Brain microvascular endothelial cell (primary cell): ENCODE data around the gene TMEM52B.
"Not testable (repeated sequence)": the region's sequence is repeated elsewhere in the genome, so short reads cannot be mapped to it uniquely, and the experiment has no call there.

Experiments used
- DNase-seq: peaks from one replicate; pipeline ENCODE4 v3.0.0-alpha.2; 2020
- H3K27ac ChIP-seq: fragments of 250-450 bp; sonication (Bioruptor Pico); 2 replicates; pipeline ENCODE4 v1.5.1; 2020; ENCODE audit warnings: mild to moderate bottlenecking, moderate library complexity
- H3K27me3 ChIP-seq: fragments of 250-450 bp; sonication (Bioruptor Pico); replicated peaks from 2 replicates; pipeline ENCODE4 v1.5.1; 2020; ENCODE audit warnings: mild to moderate bottlenecking
- H3K36me3 ChIP-seq: fragments of 250-450 bp; sonication (Bioruptor Pico); replicated peaks from 2 replicates; pipeline ENCODE4 v1.5.1; 2020; ENCODE audit warnings: mild to moderate bottlenecking
- H3K4me3 ChIP-seq: 2 replicates; pipeline ENCODE4 v1.5.1; 2011; ENCODE audit warnings: low read depth, mild to moderate bottlenecking, control low read depth, low read length, moderate library complexity
- in situ Hi-C: cut with HindIII; loops from 2 replicates; pipeline ENCODE4 v1.10.0; 2017; ENCODE audit warnings: low sequenced_read_pairs, low pct_ligation_motif_present
- TF ChIP-seq, protein P1 (sequence below): IDR thresholded peaks from 2 replicates; pipeline ENCODE4 v1.5.1; 2011; ENCODE audit warnings: low read depth, mild to moderate bottlenecking, moderate library complexity, low read length, control low read depth, inconsistent platforms; ENCODE audit errors: missing control alignments

Gene TMEM52B

DNA sequence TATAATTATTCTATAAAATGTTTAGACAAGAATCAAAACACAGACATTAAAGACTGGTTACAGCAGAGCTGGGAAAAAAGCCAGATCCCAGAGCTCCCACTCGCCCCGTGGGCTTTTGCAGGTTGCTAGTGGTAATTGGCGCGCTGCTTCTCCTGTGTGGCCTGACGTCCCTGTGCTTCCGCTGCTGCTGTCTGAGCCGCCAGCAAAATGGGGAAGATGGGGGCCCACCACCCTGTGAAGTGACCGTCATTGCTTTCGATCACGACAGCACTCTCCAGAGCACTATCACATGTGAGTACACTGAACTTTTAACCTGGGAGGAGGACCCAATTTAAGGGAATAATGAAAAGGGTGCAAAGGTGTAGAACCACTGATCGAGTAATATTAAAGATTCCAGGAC, 7.5 kb downstream of the TMEM52B start:
- Histone ChIP-seq H3K27me3 (no peaks in the 10 kb centered on the region), H3K36me3 (no peaks in the 10 kb centered on the region), H3K27ac (no peak overlapping the region), H3K4me3 (no peak overlapping the region)
- TF ChIP-seq, protein P1, sequence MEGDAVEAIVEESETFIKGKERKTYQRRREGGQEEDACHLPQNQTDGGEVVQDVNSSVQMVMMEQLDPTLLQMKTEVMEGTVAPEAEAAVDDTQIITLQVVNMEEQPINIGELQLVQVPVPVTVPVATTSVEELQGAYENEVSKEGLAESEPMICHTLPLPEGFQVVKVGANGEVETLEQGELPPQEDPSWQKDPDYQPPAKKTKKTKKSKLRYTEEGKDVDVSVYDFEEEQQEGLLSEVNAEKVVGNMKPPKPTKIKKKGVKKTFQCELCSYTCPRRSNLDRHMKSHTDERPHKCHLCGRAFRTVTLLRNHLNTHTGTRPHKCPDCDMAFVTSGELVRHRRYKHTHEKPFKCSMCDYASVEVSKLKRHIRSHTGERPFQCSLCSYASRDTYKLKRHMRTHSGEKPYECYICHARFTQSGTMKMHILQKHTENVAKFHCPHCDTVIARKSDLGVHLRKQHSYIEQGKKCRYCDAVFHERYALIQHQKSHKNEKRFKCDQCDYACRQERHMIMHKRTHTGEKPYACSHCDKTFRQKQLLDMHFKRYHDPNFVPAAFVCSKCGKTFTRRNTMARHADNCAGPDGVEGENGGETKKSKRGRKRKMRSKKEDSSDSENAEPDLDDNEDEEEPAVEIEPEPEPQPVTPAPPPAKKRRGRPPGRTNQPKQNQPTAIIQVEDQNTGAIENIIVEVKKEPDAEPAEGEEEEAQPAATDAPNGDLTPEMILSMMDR: no peak
- DNase-seq: no peak
- in situ Hi-C loops: no loop called here

DNA sequence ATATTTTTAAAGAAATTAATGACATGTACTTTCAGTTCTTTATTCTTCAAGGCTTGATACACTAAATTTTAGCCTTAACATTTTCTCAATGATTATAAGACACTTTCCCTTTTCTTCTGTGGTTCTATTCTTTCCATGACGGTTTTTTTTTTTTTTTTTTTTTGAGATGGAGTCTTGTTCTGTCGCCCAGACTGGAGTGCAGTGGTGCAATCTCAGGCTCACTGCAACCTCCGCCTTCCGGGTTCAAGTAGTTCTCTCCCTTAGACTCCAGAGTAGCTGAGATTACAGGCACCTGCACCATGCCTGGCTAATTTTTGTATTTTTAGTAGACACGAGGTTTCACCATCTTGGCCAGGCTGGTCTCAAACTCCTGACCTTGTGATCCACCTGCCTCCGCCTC, 8.1 kb downstream of the TMEM52B start:
- in situ Hi-C loops: not testable (repeated sequence)

DNA sequence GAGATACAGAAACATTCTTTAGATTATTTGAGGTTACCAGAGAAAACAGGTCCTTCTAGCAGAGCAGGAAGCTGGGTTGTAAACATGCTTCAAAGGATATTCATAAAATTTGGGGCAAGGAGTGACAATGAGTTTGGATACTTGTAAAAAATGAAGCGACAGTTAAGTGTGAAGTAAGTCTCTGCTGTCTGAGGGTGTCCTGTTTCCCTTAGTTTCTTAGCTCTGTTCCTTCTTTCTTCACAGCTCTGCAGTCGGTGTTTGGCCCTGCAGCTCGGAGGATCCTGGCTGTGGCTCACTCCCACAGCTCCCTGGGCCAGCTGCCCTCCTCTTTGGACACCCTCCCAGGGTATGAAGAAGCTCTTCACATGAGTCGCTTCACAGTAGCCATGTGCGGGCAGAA, 10.8 kb downstream of the TMEM52B start:
- no peak for DNase-seq
- H3K4me3 ChIP-seq: no peak overlapping the region
- in situ Hi-C loops: no loop called here
- TF ChIP-seq, protein P1: no peak
- H3K27ac ChIP-seq: no peak overlapping the region
- H3K36me3 ChIP-seq: no peaks in the 10 kb centered on the region
- H3K27me3 ChIP-seq: no peaks in the 10 kb centered on the region

More for the DNA sequence above, 8.1 kb downstream of the TMEM52B start:
- not testable (repeated sequence) for DNase-seq, H3K27me3 ChIP-seq, H3K27ac ChIP-seq, H3K4me3 ChIP-seq, H3K36me3 ChIP-seq

DNA sequence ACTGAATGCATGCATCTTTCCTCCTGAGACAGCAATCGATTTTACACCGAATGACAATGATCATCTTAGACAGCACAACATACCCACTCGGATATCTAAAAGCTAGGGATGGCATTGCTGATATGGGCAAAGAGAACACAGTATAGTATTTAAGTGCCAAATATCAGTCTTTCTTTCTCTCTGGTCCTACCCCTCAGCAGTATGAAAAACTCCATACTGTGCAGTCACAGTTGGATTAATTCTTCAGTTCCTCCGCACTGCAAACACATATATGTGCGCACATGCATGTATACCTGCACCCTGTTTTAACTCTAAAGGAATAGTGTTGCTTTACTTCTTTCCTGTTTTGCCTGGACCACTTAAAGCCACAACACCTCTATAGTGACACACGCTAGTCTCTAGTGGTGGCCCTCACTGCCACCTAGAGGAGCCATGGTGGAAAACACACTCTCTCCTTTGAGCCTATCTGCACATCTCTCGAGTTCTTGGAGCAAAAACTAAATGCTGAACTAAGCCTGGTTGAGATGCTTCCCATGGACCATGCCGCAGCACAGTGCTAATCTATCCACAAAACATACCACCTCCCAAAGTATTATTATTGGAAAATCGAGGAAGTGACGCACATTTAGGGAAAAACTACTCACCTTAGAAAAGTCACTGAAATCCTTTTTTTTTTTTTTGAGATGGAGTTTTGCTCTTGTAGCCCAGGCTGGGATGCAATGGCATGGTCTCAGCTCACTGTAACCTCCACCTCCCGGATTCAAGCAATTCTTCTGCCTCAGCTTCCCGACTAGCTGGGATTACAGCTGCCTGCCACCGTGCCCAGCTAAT, 11.9 kb downstream of the TMEM52B start:
- DNase-seq: peak; percentile 70
- no peak overlapping the region for H3K4me3 ChIP-seq
- no peaks in the 10 kb centered on the region for H3K36me3 ChIP-seq
- TF ChIP-seq, protein P1: peak; percentile 91
- no peak overlapping the region for H3K27ac ChIP-seq
- in situ Hi-C loops: no loop called here
- H3K27me3 ChIP-seq: no peaks in the 10 kb centered on the region

DNA sequence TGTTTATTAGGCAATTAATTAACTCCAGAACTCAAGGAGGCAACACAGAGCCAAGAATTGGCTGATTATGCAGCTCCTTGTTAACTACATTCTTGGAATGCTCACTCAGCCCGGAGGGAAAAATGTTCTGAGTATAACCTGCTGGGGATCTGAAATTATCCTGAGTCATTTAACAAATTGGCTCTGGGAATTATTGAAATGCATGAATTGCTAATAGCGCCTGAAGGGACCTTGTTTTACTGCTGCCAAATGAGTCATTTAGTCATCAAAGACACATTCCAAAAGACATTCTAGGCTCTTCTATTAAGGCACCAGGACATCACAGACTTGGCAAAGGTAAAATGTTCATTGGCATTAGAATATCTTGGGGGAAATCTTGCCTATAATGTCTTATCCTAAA, 13.0 kb downstream of the TMEM52B start:
- H3K27ac ChIP-seq: no peak overlapping the region

DNA sequence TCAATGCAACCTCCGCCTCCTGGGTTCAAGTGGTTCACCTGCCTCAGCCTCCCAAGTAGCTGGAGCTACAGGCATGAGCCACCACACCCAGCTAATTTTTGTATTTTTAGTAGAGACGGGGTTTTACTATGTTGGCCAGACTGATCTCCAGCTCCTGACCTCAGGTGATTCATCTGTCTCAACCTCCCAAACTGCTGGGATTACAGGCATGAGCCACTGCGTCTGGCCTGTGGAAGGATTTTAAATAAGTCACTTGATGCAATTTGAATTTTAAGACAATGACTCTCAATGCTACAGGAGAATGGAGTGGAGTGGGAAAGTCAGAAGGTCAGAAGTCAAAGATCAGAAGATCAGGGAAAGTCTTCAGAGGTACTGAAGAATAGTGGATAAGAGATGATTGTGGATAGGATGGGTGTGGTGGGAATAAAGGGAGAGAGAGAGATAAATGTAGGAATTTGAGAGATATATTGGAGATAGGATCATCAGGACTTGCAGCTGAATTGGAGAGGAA, 15.4 kb downstream of the TMEM52B start:
- in situ Hi-C loops: no loop called here

More for the DNA sequence above, 13.0 kb downstream of the TMEM52B start:
- Histone ChIP-seq H3K27me3 (no peaks in the 10 kb centered on the region), H3K4me3 (no peak overlapping the region), H3K36me3 (no peaks in the 10 kb centered on the region)
- no peak for DNase-seq
- TF ChIP-seq, protein P1: no peak
- in situ Hi-C loops: no loop called here

More for the DNA sequence above, 15.4 kb downstream of the TMEM52B start:
- Histone ChIP-seq H3K27ac (no peak overlapping the region), H3K27me3 (no peaks in the 10 kb centered on the region), H3K4me3 (no peak overlapping the region), H3K36me3 (no peaks in the 10 kb centered on the region)
- no peak for DNase-seq
- TF ChIP-seq, protein P1: no peak
